ENCODE data around the gene C14orf39.
"Not testable (repeated sequence)": the region's sequence is repeated elsewhere in the genome, so short reads cannot be mapped to it uniquely, and the experiment has no call there.

The C14orf39 gene

DNA sequence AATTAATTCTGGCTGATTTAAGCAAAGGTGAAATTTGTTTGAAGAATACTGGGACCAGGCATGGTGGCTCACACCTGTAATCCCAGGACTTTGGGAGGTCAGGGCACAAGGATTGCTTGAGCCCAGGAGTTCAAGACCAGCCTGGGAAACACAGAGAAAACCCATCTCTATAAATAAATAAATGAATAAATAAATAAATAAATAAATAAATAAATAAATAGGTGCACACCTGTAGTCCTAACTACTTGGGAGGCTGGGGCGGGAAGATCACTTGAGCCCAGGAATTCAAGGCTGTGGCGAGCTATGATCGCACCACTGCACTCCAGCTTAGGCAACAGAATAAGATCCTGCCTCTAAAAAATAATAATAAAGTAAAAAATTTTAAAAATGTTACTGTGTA lies 4.4 kb upstream of the C14orf39 start:
- no peak for DNase-seq

DNA sequence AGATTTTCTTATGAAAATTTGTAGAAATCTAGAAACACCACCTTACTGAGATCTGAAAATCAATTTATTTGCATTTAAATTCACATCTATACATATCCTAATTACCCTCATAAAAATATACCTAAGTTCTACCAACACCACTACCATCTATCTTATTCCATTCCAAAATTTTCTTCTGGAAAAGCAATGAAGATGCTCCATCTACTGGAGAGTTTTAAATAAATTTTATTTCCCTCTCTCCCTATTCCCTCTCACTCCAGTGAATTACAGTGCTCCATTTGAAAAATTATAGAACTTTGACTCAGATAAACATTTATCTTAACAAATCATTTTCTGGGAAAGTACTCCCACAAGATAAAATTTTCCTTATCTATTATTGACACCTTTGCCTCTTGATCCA lies 2.3 kb upstream of the C14orf39 start:
- DNase-seq, result no peak

DNA sequence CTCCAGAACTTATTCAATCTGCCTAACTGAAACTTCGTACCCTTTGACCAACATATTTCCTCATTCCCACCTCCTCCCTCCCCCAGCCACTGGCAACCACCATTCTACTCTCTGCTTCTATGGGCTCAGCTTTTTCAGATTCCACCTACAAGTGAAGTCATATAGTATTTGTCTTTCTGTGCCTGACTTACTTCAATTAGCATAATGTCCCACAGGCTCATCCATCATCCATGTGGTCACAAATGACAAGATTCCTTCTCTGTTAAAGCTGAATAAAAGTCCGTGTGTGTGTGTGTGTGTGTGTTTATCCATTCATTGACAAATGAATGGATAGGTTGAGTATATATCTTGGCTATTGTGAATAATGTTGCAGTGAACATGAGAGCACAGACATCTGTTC lies 1.3 kb upstream of the C14orf39 start:
- DNase-seq, result no peak

DNA sequence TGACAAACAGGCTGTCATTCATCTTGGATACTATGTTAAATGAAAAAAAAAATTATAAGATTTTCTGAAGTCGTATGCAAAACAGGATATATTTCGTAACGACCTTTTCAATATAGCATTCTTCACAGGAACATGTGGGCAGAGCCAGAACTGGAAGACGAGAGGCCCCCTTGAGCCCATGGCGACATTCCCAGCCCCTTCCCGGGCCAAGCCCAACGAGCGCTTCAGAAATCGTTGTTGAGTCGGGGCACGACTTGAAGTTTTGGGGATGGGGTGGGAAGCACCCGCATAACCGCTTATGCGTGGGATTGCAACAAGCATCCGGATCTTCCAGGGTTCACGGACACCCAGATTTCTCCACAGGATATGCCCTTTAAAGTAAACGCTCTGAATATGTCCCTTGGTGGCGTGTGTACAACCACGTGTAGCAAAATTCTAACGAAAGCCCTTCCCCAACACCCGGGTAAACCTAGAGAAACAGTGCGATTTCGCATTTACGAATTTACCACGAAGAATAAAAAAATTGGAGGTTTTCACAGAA lies 736 bp downstream of the C14orf39 start:
- no peak for DNase-seq

DNA sequence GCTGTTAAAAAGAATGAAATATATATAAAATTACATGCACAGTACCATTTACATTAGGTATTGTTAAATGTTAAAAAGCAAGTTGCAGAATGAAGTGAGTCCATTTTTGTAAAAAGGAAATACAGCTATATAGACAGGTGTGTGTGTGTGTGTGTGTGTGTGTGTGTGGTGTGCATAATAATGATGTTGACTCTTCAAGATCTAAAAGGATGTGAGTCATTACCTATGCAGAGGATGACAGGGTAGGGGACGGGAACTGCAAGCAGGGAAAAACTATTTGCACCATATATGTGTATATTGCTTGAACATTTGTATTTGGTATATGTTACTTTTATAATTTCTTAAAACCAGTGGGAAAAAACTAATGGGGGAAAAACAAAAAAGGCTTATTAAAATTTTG lies 3.1 kb downstream of the C14orf39 start:
- no peak for DNase-seq

DNA sequence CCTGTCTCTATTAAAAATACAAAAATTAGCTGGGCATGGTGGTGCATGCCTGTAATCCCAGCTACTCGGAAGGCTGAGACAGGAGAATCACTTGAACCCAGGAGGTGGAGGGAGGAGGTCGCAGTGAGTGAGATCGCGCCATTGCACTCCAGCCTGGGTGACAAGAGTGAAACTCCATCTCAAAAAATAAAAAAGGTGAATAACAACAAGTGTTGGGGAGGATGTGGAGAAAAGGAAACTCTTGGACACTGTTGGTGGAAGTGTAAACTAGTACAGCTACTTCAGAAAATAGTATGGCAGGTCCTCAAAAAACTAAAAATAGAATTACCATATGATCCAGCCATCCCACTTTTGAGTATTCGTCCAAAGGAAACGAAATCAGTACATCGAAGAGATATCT lies 5.6 kb downstream of the C14orf39 start:
- not testable (repeated sequence) for DNase-seq

DNA sequence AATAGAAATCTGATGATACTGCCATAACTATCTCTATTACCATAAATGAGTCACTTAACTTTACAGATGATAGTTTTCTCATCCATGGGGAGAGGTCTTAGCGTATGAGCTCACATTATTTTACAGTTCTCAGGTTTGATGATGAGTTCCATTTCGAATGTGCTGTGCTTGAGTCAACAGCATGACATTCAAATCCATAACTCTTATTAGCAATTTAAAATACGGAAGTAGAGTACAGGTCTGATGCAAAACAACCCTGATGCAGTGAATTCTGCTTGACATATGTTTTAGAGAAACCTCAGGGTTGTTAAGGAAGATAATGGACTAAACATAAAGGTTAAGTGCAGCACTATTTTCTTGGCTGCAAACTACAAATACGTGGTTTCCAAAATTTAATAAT lies 30.0 kb downstream of the C14orf39 start:
- DNase-seq, result no peak

DNA sequence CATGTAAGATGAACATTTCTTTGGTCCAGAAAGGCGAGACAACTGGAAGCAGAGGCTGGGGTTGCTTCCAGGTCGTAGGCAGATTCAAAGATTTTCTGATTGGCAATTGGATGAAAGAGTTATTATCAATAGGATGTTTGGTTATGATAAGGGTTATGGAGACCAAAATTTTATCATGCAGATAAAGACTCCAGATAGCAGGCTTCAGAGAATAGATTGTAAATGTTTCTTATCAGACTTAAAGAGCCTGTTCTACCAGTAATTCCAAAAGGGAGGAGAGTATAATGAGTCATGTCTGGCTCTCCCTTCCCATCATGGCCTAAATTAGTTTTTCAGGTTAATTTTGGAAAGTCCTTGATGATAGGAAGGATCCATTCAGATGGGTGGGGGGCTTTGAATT lies 55.6 kb downstream of the C14orf39 start:
- no peak for DNase-seq

DNA sequence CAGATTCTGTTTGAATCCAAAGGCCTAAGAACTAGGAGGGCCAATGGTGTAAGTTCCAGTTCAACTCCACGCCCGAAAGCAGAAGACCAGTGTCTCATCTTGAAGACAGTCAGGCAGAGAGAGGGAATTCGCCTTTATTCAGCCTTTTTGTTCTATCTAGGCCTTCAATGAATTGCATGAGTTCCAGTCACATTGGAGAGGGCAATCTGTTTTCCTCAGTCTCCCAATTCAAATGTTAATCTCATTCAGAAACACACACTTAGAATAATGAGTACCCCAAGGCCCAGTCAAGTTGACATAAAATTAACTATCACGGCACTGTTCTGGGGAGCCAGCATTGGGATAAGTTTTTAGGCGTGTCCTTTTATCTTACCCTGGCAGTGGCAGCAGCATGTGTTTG lies 65.8 kb downstream of the C14orf39 start:
- DNase-seq, result no peak

DNA sequence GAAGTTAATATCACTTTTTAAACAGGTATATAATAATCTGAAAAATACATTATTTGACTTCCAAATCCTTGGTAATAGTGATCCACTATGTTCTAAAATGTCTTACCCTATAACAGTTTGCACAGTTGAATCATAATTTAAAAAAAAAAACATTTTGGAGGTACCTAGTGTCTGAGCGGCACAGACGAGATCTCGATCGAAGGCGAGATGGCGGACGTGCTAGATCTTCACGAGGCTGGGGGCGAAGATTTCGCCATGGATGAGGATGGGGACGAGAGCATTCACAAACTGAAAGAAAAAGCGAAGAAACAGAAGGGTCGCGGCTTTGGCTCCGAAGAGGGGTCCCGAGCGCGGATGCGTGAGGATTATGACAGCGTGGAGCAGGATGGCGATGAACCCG lies 88.3 kb downstream of the C14orf39 start:
- not testable (repeated sequence) for DNase-seq

DNA sequence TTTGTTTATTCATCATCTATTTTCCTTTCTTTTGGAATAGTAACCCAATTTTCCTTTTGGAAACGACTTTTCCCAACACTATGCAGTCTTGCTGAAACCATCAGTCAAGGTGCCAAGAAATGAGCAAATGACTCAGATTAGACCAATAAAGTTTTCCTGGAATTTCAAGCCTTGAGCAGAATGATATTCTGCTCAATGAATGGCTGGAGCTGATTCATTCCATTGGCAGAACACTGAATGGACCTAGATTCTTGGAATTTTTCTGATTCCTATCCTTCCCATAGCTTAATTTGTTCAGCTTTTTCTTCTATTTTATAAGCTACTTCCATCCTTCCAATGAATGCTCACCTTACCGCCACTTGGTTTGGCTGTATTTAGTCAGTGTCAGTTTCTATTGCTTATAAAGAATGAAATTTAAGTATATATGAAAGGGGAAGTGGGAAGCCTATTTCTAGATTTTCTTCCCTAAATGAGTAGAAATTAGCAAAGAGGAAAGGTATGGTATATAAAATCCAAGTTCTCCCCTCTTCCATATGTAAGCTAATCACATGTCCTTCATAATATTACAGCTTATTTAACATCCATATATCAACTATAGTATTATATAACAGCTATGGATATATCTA lies 89.0 kb downstream of the C14orf39 start:
- DNase-seq, result no peak
